Measurements from ENCODE around the gene SPTBN1. TPM values are rescaled to one million over a fixed set of nuclear protein-coding genes. Genes with fewer than 3 reads are reported as not detected.

Gene SPTBN1
- total RNA-seq, 1 experiment from 2014 or later = 202 TPM

- DNase-seq (ENCODE audit: low spot score) = no peak
Observed at GRCh38 chr2:54573537-54573919, 117.4 kb downstream of the SPTBN1 start.

GRCh38 chr2:54574107-54574859 is 118.2 kb downstream of the SPTBN1 start:
- peak; percentile 88 for DNase-seq (ENCODE audit: low spot score)

GRCh38 chr2:54574860-54575247 is 118.7 kb downstream of the SPTBN1 start:
- no peak for DNase-seq (ENCODE audit: low spot score)

- peak; percentile 35 for DNase-seq (ENCODE audit: low spot score)
Observed at GRCh38 chr2:54575379-54575888, 119.3 kb downstream of the SPTBN1 start.

- DNase-seq (ENCODE audit: low spot score) = peak; percentile 35
Observed at GRCh38 chr2:54577035-54577434, 120.9 kb downstream of the SPTBN1 start.

GRCh38 chr2:54577944-54578647 is 122.0 kb downstream of the SPTBN1 start:
- no peak for DNase-seq (ENCODE audit: low spot score)

- DNase-seq (ENCODE audit: low spot score) = no peak
Observed at GRCh38 chr2:54578648-54579045, 122.5 kb downstream of the SPTBN1 start.

- DNase-seq (ENCODE audit: low spot score) = no peak
Observed at GRCh38 chr2:54579061-54579681, 123.0 kb downstream of the SPTBN1 start.

GRCh38 chr2:54579682-54580620 is 123.8 kb downstream of the SPTBN1 start:
- DNase-seq (ENCODE audit: low spot score) = no peak

- no peak for DNase-seq (ENCODE audit: low spot score)
Observed at GRCh38 chr2:54581326-54582039, 125.4 kb downstream of the SPTBN1 start.

GRCh38 chr2:54582987-54583386 is 126.9 kb downstream of the SPTBN1 start:
- no peak for DNase-seq (ENCODE audit: low spot score)

- no peak for DNase-seq (ENCODE audit: low spot score)
Observed at GRCh38 chr2:54584598-54584997, 128.5 kb downstream of the SPTBN1 start.

- DNase-seq (ENCODE audit: low spot score) = no peak
Observed at GRCh38 chr2:54585136-54585733, 129.1 kb downstream of the SPTBN1 start.

GRCh38 chr2:54586062-54586461 is 129.9 kb downstream of the SPTBN1 start:
- DNase-seq (ENCODE audit: low spot score) = no peak

- DNase-seq (ENCODE audit: low spot score) = no peak
Observed at GRCh38 chr2:54586494-54586893, 130.4 kb downstream of the SPTBN1 start.

GRCh38 chr2:54587171-54588016 is 131.3 kb downstream of the SPTBN1 start:
- DNase-seq (ENCODE audit: low spot score) = no peak

- no peak for DNase-seq (ENCODE audit: low spot score)
Observed at GRCh38 chr2:54588244-54588899, 132.2 kb downstream of the SPTBN1 start.

GRCh38 chr2:54589038-54589339 is 132.9 kb downstream of the SPTBN1 start:
- no peak for DNase-seq (ENCODE audit: low spot score)
